ENCODE measurements around the gene CBFB. TPM values are rescaled to one million over a fixed set of nuclear protein-coding genes. Genes with fewer than 3 reads are reported as not detected.

CBFB gene
- total RNA-seq, 1 donor from 2014 or later, result 59.1 TPM

DNA sequence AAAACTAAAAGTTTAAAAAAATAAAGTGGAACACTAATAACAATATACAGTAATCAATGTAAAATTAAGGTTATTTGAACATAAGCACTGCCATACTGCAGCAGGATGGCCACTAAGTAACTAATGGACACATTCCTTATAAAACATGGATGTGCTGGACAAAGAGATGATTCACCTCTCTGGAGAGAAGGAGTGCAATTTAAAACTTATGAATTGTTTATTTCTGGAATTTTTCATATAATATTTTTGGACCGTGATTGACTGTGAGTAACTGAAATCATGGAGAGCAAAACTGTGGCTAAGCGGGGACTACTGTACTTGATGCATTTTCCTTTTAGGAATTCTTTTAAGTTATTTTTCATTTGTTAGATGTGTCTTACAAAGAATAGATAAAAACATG is 21.8 kb downstream of the CBFB start:
- Histone ChIP-seq H3K4me1 (no peaks in the 10 kb centered on the region), H3K27me3 (no peaks in the 10 kb centered on the region), H3K36me3 (peaks cover 3 to 4% of the 10 kb centered on the region in 2 donors), H3K4me3 (no peak overlapping the region), H3K27ac (no peak overlapping the region), H3K9me3 (no peaks in the 10 kb centered on the region)
- DNase-seq (ENCODE audit: low spot score in 2 of 2), result no peak
- TF ChIP-seq, protein P1, sequence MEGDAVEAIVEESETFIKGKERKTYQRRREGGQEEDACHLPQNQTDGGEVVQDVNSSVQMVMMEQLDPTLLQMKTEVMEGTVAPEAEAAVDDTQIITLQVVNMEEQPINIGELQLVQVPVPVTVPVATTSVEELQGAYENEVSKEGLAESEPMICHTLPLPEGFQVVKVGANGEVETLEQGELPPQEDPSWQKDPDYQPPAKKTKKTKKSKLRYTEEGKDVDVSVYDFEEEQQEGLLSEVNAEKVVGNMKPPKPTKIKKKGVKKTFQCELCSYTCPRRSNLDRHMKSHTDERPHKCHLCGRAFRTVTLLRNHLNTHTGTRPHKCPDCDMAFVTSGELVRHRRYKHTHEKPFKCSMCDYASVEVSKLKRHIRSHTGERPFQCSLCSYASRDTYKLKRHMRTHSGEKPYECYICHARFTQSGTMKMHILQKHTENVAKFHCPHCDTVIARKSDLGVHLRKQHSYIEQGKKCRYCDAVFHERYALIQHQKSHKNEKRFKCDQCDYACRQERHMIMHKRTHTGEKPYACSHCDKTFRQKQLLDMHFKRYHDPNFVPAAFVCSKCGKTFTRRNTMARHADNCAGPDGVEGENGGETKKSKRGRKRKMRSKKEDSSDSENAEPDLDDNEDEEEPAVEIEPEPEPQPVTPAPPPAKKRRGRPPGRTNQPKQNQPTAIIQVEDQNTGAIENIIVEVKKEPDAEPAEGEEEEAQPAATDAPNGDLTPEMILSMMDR (IDR thresholded peaks at IDR 0.05), result no peak
- intact Hi-C loops (cut with DNase I), result no loop called here

DNA sequence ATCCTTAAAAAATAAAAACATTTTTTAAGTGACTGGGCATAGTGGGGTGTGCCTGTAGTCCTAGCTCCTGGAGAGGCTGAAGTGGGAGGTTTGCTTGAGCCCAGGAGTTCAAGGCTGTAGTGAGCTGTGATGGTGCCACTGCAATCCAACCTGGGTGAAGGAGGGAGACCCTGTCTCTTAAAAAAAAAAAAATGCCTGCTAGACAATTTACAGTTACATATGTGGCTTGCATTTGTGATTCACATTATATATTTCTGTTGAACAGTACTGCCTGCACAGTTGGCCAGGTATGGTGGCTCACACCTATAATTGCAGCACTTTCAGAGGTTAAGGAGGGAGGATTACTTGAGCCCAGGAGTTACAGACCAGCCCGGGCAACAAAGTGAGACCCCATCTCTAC is 23.4 kb downstream of the CBFB start:
- H3K27me3 ChIP-seq, result no peaks in the 10 kb centered on the region
- intact Hi-C loops (cut with DNase I), result no loop called here
- TF ChIP-seq, protein P1 (IDR thresholded peaks at IDR 0.05), result no peak
- H3K36me3 ChIP-seq, result peaks cover 0 to 3% of the 10 kb centered on the region in 2 donors
- DNase-seq (ENCODE audit: low spot score in 2 of 2), result no peak
- no peak overlapping the region for H3K27ac ChIP-seq
- no peak overlapping the region for H3K4me3 ChIP-seq
- no peaks in the 10 kb centered on the region for H3K9me3 ChIP-seq
- no peaks in the 10 kb centered on the region for H3K4me1 ChIP-seq

DNA sequence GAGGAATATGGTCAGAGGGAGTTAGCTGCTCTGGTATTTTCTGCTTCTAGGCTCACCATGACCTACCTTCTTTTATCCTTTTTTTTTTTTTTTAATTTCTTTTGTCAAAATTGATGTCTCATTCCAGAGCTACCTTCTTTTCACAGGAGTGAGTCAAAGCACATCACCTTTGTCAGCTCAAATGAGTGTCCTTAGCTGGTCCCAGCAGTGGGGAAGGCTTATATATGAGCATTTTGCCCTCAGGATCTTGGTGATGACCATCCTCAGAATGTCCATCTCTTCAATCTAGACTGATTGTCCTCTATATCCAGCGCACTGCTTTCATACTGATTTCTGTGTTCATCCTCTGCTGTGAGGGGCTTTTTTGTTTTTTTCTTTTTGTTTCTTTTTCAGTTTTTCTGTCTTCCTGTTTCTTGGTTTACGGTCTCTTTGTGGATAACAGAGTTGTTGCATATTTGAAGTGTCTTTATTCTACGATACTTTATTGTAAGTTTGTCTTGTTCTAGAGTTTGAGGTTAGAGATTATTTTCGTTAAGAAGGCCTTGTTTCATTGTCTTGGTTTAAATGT is 24.9 kb downstream of the CBFB start:
- Histone ChIP-seq H3K9me3 (no peaks in the 10 kb centered on the region), H3K4me3 (no peak overlapping the region), H3K4me1 (no peaks in the 10 kb centered on the region), H3K27ac (no peak overlapping the region), H3K36me3 (peaks cover 0 to 3% of the 10 kb centered on the region in 2 donors), H3K27me3 (no peaks in the 10 kb centered on the region)
- no peak for DNase-seq (ENCODE audit: low spot score in 2 of 2)
- intact Hi-C loops (cut with DNase I), result no loop called here
- TF ChIP-seq, protein P1 (IDR thresholded peaks at IDR 0.05), result no peak

DNA sequence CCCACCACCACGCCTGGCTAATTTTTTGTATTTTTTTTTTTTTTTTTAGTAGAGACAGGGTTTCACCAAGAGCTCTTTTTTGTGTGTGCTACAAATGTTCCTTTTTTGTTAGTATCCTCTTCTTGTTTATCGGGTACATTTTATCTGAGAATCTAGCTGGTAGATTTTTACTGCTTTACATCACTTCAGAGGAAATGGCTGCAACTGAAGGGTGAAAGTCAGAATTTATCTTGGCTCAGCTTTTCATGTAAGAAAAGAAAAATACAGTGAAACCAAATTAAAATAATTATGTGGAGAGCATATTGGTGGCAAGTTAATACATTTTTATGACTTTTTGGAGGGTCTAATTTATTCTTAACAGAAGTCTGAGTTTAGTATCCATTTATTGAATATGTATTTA is 26.0 kb downstream of the CBFB start:
- TF ChIP-seq, protein P1 (IDR thresholded peaks at IDR 0.05), result no peak
- Histone ChIP-seq H3K27me3 (no peaks in the 10 kb centered on the region), H3K4me3 (no peak overlapping the region), H3K27ac (no peak overlapping the region), H3K9me3 (no peaks in the 10 kb centered on the region), H3K4me1 (no peaks in the 10 kb centered on the region), H3K36me3 (no peaks in the 10 kb centered on the region)
- intact Hi-C loops (cut with DNase I), result no loop called here
- no peak for DNase-seq (ENCODE audit: low spot score in 2 of 2)

DNA sequence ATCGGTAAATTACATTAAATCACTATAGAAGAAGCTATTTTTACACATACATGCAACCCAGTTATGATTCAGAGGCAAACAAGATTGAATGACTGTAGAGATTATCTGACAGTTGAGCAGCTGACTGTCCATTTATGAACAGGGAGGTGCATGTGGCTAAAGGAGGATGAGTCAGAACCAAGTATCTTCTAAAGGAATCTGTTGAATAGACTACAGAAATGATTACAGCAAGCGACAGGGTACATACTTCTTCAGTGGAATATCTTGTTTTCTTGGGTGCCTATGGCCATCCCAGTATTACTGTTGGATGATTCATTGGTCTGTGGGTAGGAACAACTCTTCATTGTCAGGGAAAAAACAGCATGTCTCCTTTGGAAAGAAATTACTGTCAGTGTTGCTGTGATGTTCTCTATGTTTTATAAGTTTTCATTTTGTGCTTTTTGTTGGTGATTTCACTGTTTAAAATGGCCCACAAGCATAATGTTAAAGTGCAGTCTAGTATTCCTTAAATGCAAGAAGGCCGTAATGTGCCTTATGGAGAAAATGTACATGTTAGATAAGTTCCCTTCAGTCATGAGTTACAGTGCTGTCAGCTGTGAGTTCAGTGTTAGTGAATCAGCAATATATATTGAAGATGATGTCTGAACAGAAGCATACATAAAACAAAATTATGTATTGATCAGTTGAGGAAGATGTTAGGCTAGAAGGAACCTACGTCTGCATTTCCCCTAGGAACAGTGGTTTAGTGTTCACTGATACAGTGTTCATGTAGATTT is 27.0 kb downstream of the CBFB start:
- Histone ChIP-seq H3K36me3 (no peaks in the 10 kb centered on the region), H3K27ac (no peak overlapping the region), H3K4me1 (no peaks in the 10 kb centered on the region), H3K4me3 (no peak overlapping the region), H3K9me3 (no peaks in the 10 kb centered on the region), H3K27me3 (no peaks in the 10 kb centered on the region)
- DNase-seq (ENCODE audit: low spot score in 2 of 2), result no peak
- intact Hi-C loops (cut with DNase I), result no loop called here
- TF ChIP-seq, protein P1 (IDR thresholded peaks at IDR 0.05), result no peak
